Measurements from ENCODE around the gene ROM1.

The ROM1 gene

DNA sequence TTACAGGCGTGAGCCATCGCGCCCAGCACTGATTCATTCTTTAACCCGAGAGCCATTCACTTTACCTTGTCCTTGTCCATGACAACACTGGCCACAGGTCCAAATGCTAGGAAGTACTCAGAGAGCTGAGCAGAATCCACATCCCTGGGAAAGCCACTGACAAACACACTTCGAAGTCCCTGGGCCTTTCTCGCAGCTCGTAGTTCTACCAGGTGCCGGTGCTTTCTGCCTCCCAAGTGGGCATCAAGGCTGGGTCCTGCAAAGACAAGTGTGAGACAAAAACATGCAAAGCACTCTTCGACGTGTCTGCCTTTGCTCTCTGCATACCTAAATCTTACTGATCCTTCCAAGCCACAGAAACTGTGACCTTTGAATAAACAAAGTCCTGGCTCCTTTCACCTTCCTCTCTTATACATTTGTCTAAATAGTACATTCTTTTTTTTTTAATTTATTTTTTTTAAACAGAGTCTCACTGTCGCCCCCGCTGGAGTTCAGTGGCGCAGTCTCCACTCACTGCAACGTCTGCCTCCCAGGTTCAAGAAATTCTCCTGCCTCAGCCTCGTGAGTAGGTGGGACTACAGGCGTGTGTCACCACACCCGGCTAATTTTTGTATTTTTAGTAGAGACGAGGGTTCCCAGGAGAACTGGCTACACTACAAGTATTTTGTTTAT lies 24.0 kb upstream of the ROM1 start:
- no peak for DNase-seq (ENCODE audit: low spot score)

DNA sequence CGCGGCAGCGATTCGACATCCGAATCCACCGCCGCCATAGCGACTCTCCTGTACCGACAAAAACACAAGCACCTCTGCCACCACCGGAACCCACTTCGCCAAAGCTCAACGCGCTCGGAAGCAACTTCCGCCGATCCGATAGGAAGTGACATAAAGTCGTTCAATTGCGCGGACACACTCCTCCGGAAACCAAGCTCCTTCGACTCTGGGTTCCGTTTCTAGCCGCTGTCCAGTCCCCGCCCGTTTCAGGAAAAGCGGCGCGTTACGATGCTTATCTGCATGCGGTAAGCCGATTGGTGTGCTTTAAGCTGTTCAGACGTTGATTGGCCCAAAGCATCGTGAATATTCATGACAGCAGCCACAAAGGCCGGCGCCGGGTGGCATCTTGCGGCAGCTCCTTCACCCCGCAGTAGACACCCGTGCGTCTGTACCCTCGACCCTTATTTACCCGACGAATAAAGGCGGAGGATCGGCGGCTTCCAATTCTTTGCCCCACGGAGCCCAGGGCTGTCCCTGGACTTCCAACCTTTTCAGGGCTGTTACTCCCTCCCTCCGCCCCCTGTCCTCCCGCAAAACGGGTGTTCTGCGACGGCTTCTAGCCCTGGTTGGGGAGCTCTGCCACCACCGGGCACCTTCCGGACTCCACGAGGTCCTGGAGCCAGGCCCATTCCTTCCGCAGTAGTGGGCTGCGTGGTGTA lies 21.5 kb upstream of the ROM1 start, which contains the start of gene TUT1:
Gene TUT1 (minus strand): TSS at position 76 of the 698 bp plus-strand sequence. CDS start 38 bp downstream, at position 38.
- DNase-seq (ENCODE audit: low spot score) = peak; percentile 96

DNA sequence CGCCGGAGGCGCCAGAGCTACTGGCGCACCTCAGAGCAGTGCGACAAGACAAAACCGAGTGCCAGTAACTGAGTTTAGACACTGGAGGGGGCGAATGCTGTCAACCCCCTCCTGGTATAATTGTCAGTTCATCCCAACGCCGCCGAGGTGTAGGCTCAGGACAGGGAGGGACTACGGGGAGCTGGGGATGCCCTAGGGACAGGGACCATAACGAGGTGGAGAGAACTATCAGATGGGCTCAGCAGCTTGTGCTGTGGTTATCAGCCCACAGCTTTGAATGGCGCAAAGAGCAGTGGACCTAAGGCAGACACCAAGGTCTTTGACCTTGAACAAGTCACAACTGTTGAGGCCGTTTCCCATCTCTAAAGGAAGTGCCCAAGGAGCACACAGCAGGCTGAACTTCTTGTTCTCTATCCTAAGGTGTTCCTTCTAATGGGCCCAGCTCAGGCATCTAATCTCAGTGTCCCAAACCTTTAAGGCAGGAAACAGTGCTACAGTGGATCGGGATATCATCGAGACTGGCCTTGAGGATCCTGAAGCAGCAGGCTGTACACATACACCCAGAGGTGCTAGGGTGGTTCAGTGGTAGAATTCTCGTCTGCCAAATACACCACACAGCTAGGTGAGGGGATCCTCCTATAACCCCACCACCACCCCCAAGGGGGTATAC lies 20.8 kb upstream of the ROM1 start:
- DNase-seq (ENCODE audit: low spot score) = no peak

- no peak for DNase-seq (ENCODE audit: low spot score)
Measured at GRCh38 chr11:62592989-62593421, 20.1 kb upstream of the ROM1 start.

DNA sequence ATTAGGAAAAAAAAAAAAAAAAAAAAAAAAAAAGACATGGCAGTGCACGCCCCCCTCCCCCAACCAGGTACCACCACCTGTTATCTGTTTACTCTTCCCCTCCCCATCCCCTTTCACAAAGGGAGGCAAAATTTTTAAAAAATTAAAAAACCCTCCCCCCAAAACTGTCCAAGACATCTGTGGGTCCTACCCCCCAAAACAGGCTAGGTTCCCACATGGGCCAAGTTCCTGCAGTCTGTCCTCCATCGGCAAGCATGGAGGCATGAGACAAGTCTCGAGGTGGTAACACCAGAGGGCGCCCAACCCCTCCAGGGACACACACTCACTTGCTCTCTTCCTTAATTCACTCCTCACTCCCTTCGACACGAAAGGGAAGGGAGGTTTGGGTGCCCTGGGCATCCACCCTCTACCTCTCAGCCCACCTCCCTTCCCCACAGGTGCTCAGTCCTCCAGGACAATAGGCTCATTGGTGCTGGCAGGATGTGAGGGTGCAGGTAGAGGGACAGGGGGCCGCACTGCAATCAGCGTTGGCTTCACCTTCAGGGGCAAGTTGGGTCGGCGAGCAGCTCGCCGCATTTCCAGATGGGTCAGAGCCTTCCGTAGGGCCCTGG lies 19.5 kb upstream of the ROM1 start:
- peak; percentile 78 for DNase-seq (ENCODE audit: low spot score)

- DNase-seq (ENCODE audit: low spot score) = no peak
Measured at GRCh38 chr11:62595124-62595523, 17.9 kb upstream of the ROM1 start.

- DNase-seq (ENCODE audit: low spot score) = peak; percentile 85
Measured at GRCh38 chr11:62599069-62599696, 13.9 kb upstream of the ROM1 start.

DNA sequence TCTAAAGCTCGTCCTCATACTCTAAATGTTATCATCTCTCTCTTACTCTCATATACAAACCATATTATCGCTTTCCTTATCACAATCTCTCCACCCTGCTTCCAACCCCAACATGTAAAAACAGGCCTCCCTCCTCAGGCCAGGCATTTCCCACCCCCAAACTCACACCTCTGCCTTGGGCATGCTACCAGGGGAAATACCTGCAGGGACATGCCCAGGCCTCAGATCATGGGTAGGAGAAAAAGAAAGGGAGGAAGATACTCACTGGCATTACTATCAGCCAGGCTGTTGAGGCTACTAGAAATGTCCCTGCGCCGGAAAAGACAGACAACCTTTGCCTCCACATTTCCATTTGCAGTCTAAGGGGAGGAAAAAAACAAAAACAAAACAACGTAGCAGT lies 13.2 kb upstream of the ROM1 start:
- DNase-seq (ENCODE audit: low spot score) = no peak

GRCh38 chr11:62600367-62601121 lies 12.5 kb upstream of the ROM1 start:
- DNase-seq (ENCODE audit: low spot score) = no peak

DNA sequence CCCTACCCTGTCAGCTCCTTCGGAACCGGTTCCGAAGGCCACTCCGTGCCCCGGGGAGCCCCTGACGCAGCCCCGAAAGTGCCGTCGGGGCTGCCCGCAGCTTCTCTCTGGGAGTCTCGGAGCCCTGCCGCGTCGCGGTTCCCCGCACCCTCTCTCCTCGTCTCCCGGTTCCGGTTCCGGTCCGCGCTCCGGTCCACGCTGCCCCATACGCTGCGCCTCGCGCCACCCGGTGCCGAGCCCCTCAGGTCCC lies 12.0 kb upstream of the ROM1 start:
- DNase-seq (ENCODE audit: low spot score) = no peak

GRCh38 chr11:62601372-62602140 lies 11.5 kb upstream of the ROM1 start, which contains the start of gene MTA2:
Gene MTA2 (minus strand): TSS chr11:62601865. CDS start chr11:62601450, 415 bp downstream.
- peak; percentile 100 for DNase-seq (ENCODE audit: low spot score)

DNA sequence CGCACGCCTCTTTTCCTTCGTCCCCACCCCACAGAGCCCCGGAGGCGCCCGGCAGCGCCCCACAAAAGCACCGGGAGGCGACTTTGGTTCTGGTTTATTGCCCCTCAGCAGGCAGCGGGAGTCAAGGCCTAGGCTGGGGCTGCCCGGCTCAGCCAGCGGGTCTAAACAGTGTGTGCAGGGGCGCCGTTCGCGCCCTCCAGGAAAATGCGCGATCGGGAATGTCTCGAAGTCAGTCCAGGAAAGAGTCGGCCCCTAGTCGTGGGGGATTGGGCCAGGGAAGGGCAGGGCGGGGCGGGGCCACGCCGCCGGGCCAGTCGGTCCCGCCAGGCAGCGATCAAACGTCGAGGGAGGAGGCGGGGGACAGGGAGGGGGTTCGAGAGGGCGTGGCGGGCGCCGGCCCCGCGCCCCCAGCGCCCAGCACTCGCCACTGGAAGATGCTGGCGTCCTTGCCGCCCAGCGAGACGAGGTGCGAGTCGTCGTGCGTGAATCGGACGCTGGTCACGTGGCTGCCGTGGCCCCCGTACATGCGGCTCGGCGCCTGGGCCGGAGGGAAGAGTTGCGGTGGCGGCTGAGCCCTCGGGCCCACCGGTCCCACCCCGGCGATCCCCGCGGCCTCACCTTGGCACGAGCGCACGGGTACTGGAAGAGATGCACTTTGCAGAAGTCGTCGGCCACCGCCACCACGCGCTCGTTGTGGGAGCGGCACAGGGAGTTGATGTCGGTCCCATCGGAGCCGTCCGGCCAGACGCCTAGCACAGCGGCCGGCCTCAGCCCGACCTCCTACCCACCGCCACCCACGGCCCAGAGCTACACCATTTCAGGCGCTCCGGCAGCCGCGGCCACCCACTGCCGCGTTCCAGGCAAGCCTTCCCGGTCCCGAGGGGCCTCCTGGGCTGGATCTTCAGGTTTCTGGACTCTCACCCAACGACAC lies 10.7 kb upstream of the ROM1 start:
- peak; percentile 80 for DNase-seq (ENCODE audit: low spot score)

GRCh38 chr11:62603072-62603408 lies 10.0 kb upstream of the ROM1 start:
- DNase-seq (ENCODE audit: low spot score) = no peak

DNA sequence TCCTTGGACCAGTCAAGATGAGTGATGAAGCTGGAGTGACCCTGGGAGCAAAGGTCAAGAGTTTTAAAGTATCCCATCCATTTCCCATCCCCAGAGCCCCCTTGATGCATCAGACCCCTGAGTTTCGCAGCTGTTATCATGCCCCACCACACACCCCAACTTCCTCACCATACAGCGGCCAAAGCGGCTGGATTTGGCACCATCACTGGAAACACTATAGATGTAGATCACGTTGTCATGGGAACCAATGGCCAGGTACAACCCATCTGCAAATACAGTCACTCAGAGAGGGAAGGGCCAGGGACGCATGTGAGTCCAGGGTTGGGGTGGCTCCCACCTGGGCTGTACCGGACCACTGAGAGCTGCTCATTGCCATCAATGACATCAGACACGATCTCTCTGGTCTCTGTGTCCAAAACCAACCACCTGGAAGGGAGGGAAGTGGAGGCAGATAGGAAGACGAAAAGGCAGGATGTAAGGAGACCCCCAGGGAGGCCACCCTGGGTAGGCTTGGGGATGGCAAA lies 9.2 kb upstream of the ROM1 start:
- DNase-seq (ENCODE audit: low spot score) = no peak

DNA sequence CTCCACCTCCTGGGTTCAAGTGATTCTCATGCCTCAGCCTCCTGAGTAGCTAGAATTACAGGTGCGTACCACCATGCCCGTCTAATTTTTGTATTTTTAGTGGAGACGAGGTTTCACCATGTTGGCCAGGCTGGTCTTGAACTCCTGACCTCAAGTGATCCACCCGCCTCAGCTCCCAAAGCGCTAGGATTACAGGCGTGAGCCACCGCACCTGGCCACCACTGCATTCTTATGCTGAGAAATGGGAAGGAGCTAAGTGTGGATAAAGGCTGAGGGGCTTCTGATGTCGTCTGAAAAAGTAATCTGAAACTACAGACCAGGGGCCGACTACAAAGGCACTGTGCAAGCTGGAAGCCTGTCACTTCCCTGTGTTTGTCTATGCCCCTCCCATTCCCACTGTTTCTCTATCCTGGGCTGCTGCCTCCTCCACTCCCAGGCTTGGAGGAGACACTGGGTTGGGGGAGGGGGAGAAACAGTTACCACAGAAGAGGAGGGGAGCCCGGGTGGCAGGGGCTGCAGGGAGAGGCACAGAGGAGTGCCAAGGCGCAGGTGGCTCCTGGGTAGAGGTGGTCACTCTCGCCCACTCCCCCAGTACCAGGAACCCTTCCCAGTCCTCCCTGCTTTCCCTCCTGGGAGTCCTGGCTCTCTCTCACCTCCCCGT lies 8.5 kb upstream of the ROM1 start:
- peak; percentile 63 for DNase-seq (ENCODE audit: low spot score)

- DNase-seq (ENCODE audit: low spot score) = no peak
Measured at GRCh38 chr11:62605467-62605866, 7.6 kb upstream of the ROM1 start.

- no peak for DNase-seq (ENCODE audit: low spot score)
Measured at GRCh38 chr11:62605902-62606301, 7.2 kb upstream of the ROM1 start.

- DNase-seq (ENCODE audit: low spot score) = no peak
Measured at GRCh38 chr11:62607714-62608113, 5.3 kb upstream of the ROM1 start.

DNA sequence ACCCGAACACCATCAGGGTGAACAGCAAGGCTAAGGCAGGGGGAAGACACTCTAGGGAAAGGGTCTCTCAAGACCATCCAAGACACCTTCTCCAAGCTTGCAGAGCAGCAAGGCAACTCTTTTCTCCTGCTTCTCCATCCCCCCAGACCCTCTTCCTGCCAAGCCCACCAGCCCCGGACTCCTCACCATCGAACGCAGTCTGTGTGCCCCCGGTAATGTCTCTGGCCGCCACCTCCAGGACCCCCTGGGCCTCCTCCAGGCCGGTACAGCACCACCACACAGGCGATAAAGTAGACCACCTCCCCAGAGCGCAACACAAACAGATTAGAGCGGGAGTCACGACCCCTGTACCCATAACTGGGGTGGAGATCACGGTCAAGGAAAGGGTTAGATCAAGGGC lies 4.3 kb upstream of the ROM1 start:
- no peak for DNase-seq (ENCODE audit: low spot score)

Measured in ecto neural progenitor cell (in vitro differentiated cells).